ENCODE measurements around the gene MVD.

- TF ChIP-seq CTCF (IDR thresholded peaks at IDR 0.05): no peak
- no peak for TF ChIP-seq POLR2A (IDR thresholded peaks at IDR 0.05)
- no peak for TF ChIP-seq POLR2AphosphoS5 (IDR thresholded peaks at IDR 0.05)
Observed at GRCh38 chr16:88613911-88614817, 48.7 kb downstream of the MVD start.

Measured in breast epithelium (tissue), 3 donors.